Peyer's patch (tissue), 4 donors: ENCODE measurements around the gene ARMH3. TPM values are rescaled to one million over a fixed set of nuclear protein-coding genes. Genes with fewer than 3 reads are reported as not detected.

Experiments
- DNase-seq, 3 donors: peaks; one replicate each; pipeline ENCODE4 v3.0.0-alpha.2; 2017 to 2019
- H3K27ac ChIP-seq, 4 donors: fragments of 200-600 bp; sonication (generic); one replicate each; pipeline ENCODE4 v1.5.1; 2016 to 2019
- H3K27me3 ChIP-seq, 2 donors: fragments of 200-600 bp; sonication (generic); one replicate each; pipeline ENCODE4 v1.5.1; 2019
- H3K36me3 ChIP-seq, 3 donors: fragments of 200-600 bp; sonication (generic); one replicate each; pipeline ENCODE4 v1.5.1; 2016 to 2019
- H3K4me1 ChIP-seq, 4 donors: fragments of 200-600 bp; sonication (generic); one replicate each; pipeline ENCODE4 v1.5.1; 2016 to 2019
- H3K4me3 ChIP-seq, 4 donors: fragments of 200-600 bp; sonication (generic); 1 replicate in 3 of 4; 2 replicates in 1 of 4; pipeline ENCODE4 v1.5.1; 2016 to 2019; ENCODE audit warnings: mild to moderate bottlenecking in 1 of 4
- H3K9me3 ChIP-seq, 4 donors: fragments of 200-600 bp; sonication (generic); one replicate each; pipeline ENCODE4 v1.5.1; 2016 to 2019; ENCODE audit warnings: mild to moderate bottlenecking in 1 of 4
- CTCF ChIP-seq, 6 experiments: fragments of 450-650 bp in 4 of 6; fragments of 200-600 bp in 2 of 6; sonication (generic) in 1 of 6; IDR thresholded peaks; one replicate each; pipeline ENCODE4 v1.5.1; 2017 to 2019; ENCODE audit warnings: antibody characterized with exemption in 6 of 6, mild to moderate bottlenecking in 3 of 6, moderate library complexity in 1 of 6
- POLR2A ChIP-seq, 2 donors: fragments of 450-650 bp; IDR thresholded peaks; one replicate each; pipeline ENCODE4 v1.5.1; 2017; ENCODE audit warnings: antibody characterized with exemption in 2 of 2, mild to moderate bottlenecking in 2 of 2, moderate library complexity in 2 of 2
- total RNA-seq, 4 donors: library from RNA; depleted of rRNA; stranded (reverse); fragments of >200 nt; gene quantifications; one replicate each; pipeline ENCODE4 v1.1.0, GENCODE V29; 2016

Gene ARMH3
- total RNA-seq, 4 donors from 2014 or later: 15.8 to 29.2 (median 23.0) TPM

DNA sequence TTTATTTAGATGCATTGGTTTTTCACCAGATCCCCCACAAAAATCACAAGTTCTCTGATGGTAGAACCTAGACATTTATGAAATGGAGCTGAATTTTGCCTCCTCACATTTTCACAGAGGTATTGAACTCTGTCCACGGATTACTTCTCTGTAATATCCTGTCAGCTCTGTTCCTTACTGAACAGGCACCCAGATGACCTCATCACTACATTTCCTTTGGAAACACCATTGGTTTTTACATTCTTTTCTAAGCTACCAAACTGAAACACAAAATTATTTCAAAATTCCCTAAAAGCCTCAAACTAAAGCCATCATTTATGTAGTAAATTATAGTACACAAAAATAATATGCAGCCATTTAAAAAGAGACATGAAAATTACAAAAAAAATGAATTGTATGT lies 114.1 kb downstream of the ARMH3 start:
- no peak overlapping the region for H3K27ac ChIP-seq
- peaks cover 0 to 6% (median 0%) of the 10 kb centered on the region in 3 donors for H3K36me3 ChIP-seq
- DNase-seq: no peak
- TF ChIP-seq CTCF (IDR thresholded peaks at IDR 0.05) (no peak), POLR2A (IDR thresholded peaks at IDR 0.05) (no peak)
- H3K27me3 ChIP-seq: no peaks in the 10 kb centered on the region
- H3K4me3 ChIP-seq: no peak overlapping the region
- peaks cover 0 to 9% (median 0%) of the 10 kb centered on the region in 4 donors for H3K4me1 ChIP-seq
- no peaks in the 10 kb centered on the region for H3K9me3 ChIP-seq

DNA sequence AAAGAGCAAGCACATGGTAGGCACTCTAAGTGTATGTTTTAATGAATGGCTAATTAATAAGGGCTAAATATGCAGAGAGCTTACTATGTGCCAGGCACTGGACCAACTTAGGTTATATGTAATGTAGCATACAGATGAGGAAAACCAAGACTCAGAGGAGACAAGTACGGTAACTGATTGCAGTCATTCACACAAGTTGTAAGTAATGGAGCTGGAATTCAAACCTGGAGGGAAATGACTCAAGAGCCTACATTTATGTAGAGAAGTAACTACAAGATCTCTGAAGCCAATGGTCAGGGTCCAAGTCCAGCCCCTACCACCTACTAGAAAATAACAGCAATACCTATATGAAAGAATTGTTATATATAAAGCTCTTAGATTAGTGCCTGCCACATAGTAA lies 115.1 kb downstream of the ARMH3 start:
- no peaks in the 10 kb centered on the region for H3K27me3 ChIP-seq
- no peak overlapping the region for H3K4me3 ChIP-seq
- H3K36me3 ChIP-seq: peaks cover 0 to 6% (median 0%) of the 10 kb centered on the region in 3 donors
- DNase-seq: no peak
- H3K4me1 ChIP-seq: peaks cover 0 to 9% (median 0%) of the 10 kb centered on the region in 4 donors
- no peak for TF ChIP-seq POLR2A (IDR thresholded peaks at IDR 0.05)
- no peak for TF ChIP-seq CTCF (IDR thresholded peaks at IDR 0.05)
- no peaks in the 10 kb centered on the region for H3K9me3 ChIP-seq
- H3K27ac ChIP-seq: no peak overlapping the region

DNA sequence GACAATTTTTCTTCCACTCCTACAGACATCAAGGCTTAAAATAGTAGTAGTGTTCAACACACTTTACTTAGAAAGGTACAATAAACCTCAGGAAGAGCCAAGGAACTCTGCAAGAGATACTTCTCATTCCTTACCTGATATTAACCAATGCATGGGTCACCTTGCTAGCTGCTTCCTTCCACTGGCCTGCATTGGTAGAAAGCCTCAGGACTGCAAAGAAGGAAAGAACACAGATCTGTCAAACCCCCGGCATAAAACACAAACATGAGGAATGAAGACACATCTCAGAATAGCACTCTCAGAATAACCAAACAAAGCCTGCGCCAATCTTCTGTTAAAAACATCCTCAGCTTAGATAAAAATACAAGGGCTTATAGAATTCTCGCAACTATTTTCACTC lies 116.2 kb downstream of the ARMH3 start:
- H3K27me3 ChIP-seq: no peaks in the 10 kb centered on the region
- H3K27ac ChIP-seq: peak overlapping the region in 2 of 4 donors; percentile 15 to 36
- H3K4me3 ChIP-seq: no peak overlapping the region
- no peak for DNase-seq
- H3K9me3 ChIP-seq: no peaks in the 10 kb centered on the region
- TF ChIP-seq POLR2A (IDR thresholded peaks at IDR 0.05): no peak
- TF ChIP-seq CTCF (IDR thresholded peaks at IDR 0.05): no peak
- peaks cover 0 to 6% (median 0%) of the 10 kb centered on the region in 3 donors for H3K36me3 ChIP-seq
- H3K4me1 ChIP-seq: peaks cover 0 to 9% (median 0%) of the 10 kb centered on the region in 4 donors

GRCh38 chr10:101939008-101939648 lies 116.8 kb downstream of the ARMH3 start:
- no peaks in the 10 kb centered on the region for H3K9me3 ChIP-seq
- peaks cover 0 to 9% (median 0%) of the 10 kb centered on the region in 4 donors for H3K4me1 ChIP-seq
- no peaks in the 10 kb centered on the region for H3K27me3 ChIP-seq
- peak overlapping the region in 2 of 4 donors; percentile 15 to 36 for H3K27ac ChIP-seq
- no peak for TF ChIP-seq POLR2A (IDR thresholded peaks at IDR 0.05)
- no peak overlapping the region for H3K4me3 ChIP-seq
- DNase-seq: no peak
- peaks cover 0 to 6% (median 0%) of the 10 kb centered on the region in 3 donors for H3K36me3 ChIP-seq

- H3K36me3 ChIP-seq: peaks cover 0 to 6% (median 0%) of the 10 kb centered on the region in 3 donors
- H3K4me3 ChIP-seq: no peak overlapping the region
- no peak for TF ChIP-seq POLR2A (IDR thresholded peaks at IDR 0.05)
- TF ChIP-seq CTCF (IDR thresholded peaks at IDR 0.05): no peak
- H3K4me1 ChIP-seq: peaks cover 0 to 9% (median 0%) of the 10 kb centered on the region in 4 donors
- no peaks in the 10 kb centered on the region for H3K9me3 ChIP-seq
- peak overlapping the region in 2 of 4 donors; percentile 36 to 41 for H3K27ac ChIP-seq
- H3K27me3 ChIP-seq: no peaks in the 10 kb centered on the region
- no peak for DNase-seq
Observed at GRCh38 chr10:101938305-101939007, 117.5 kb downstream of the ARMH3 start.

- H3K27me3 ChIP-seq: no peaks in the 10 kb centered on the region
- no peak for DNase-seq
- H3K36me3 ChIP-seq: peaks cover 0 to 12% (median 0%) of the 10 kb centered on the region in 3 donors
- H3K4me3 ChIP-seq: no peak overlapping the region
- H3K27ac ChIP-seq: no peak overlapping the region
- TF ChIP-seq POLR2A (IDR thresholded peaks at IDR 0.05) (no peak), CTCF (IDR thresholded peaks at IDR 0.05) (no peak)
- H3K4me1 ChIP-seq: peaks cover 0 to 9% (median 0%) of the 10 kb centered on the region in 4 donors
- no peaks in the 10 kb centered on the region for H3K9me3 ChIP-seq
Observed at GRCh38 chr10:101935431-101935830, 120.5 kb downstream of the ARMH3 start.
